DND-41 (cell line): ENCODE measurements around the gene CD96.

Experiments
- EZH2 ChIP-seq: IDR thresholded peaks from 3 replicates; pipeline ENCODE4 v1.6.1; 2012; ENCODE audit warnings: borderline replicate concordance, low read depth, mild to moderate bottlenecking, moderate library complexity, low read length, inconsistent platforms; ENCODE audit not compliant: severe bottlenecking
- TF ChIP-seq, protein P1 (sequence below): IDR thresholded peaks from 2 replicates; pipeline ENCODE4 v1.5.1; 2012; ENCODE audit warnings: borderline replicate concordance, low read length, moderate library complexity, mild to moderate bottlenecking; ENCODE audit not compliant: poor library complexity, severe bottlenecking; ENCODE audit errors: extremely low read depth

DNA sequence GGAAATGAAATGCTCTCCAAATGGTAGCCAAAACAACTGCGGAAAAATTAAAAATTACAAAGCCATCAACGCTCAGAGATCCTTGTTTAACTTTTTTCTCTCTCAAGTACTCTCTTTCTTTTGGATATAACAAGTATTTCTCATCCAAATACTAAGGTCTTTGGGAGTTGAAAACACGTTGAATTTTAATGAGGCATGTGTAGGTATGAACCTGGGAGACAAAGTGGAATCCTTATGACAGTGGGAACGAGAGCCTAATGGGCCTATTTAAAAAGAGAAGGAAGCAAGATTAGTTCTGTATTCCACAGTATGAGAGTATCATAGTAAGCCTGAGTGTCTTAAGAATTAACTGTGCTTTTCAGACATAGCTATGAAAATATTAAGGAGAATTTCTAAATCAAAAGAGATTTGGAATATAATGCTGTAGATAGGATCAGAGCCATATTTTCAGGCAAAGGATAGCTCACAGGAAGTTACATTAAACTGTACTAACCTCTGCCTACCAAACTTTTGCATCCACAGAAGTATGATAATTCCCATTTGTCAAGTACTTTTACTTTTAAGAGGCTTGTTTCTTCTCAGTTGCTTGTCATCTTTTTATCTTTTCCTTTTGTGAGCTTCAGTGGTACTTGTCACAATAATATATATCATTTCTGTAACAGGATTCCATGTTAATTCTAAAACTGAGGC lies 759 bp downstream of the CD96 start:
- TF ChIP-seq, protein P1, sequence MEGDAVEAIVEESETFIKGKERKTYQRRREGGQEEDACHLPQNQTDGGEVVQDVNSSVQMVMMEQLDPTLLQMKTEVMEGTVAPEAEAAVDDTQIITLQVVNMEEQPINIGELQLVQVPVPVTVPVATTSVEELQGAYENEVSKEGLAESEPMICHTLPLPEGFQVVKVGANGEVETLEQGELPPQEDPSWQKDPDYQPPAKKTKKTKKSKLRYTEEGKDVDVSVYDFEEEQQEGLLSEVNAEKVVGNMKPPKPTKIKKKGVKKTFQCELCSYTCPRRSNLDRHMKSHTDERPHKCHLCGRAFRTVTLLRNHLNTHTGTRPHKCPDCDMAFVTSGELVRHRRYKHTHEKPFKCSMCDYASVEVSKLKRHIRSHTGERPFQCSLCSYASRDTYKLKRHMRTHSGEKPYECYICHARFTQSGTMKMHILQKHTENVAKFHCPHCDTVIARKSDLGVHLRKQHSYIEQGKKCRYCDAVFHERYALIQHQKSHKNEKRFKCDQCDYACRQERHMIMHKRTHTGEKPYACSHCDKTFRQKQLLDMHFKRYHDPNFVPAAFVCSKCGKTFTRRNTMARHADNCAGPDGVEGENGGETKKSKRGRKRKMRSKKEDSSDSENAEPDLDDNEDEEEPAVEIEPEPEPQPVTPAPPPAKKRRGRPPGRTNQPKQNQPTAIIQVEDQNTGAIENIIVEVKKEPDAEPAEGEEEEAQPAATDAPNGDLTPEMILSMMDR, result no peak
- no peak for TF ChIP-seq EZH2
